ENCODE measurements around the gene CD300LB.

CD300LB gene

GRCh38 chr17:74547736-74548135 is 16.5 kb upstream of the CD300LB start:
- H3K27ac ChIP-seq, result no peak overlapping the region
- TF ChIP-seq ZFX (IDR thresholded peaks at IDR 0.05; ENCODE audit: borderline replicate concordance) (no peak), CTCF (IDR thresholded peaks at IDR 0.05) (no peak)

GRCh38 chr17:74547264-74547663 is 16.0 kb upstream of the CD300LB start:
- TF ChIP-seq CTCF (IDR thresholded peaks at IDR 0.05), result no peak
- no peak for TF ChIP-seq ZFX (IDR thresholded peaks at IDR 0.05; ENCODE audit: borderline replicate concordance)
- H3K27ac ChIP-seq, result no peak overlapping the region

- no peak overlapping the region for H3K27ac ChIP-seq
- TF ChIP-seq CTCF (IDR thresholded peaks at IDR 0.05), result no peak
- no peak for TF ChIP-seq ZFX (IDR thresholded peaks at IDR 0.05; ENCODE audit: borderline replicate concordance)
Measured at GRCh38 chr17:74546586-74546985, 15.3 kb upstream of the CD300LB start.

- no peak for TF ChIP-seq ZFX (IDR thresholded peaks at IDR 0.05; ENCODE audit: borderline replicate concordance)
- TF ChIP-seq CTCF (IDR thresholded peaks at IDR 0.05), result no peak
- H3K27ac ChIP-seq, result no peak within 1 kb of the TSS
Measured at GRCh38 chr17:74545843-74546230, 14.6 kb upstream of the CD300LB start, which contains the start of gene CD300C. TSS of gene CD300C (minus strand) at chr17:74546115. CDS start at chr17:74545782, 333 bp downstream.

GRCh38 chr17:74544991-74545842 is 13.9 kb upstream of the CD300LB start:
- TF ChIP-seq ZFX (IDR thresholded peaks at IDR 0.05; ENCODE audit: borderline replicate concordance) (no peak), CTCF (IDR thresholded peaks at IDR 0.05) (no peak)
- no peak overlapping the region for H3K27ac ChIP-seq

GRCh38 chr17:74543891-74544760 is 12.9 kb upstream of the CD300LB start:
- no peak overlapping the region for H3K27ac ChIP-seq
- no peak for TF ChIP-seq CTCF (IDR thresholded peaks at IDR 0.05)
- TF ChIP-seq ZFX (IDR thresholded peaks at IDR 0.05; ENCODE audit: borderline replicate concordance), result no peak
